Pulmonary artery endothelial cell (primary cell): ENCODE results near the gene PAXX. TPM values are rescaled to one million over a fixed set of nuclear protein-coding genes. Genes with fewer than 3 reads are reported as not detected.

Experiments used
- total RNA-seq: library from RNA; depleted of rRNA; stranded (reverse); fragments of >200 nt; gene quantifications from 2 replicates; pipeline ENCODE4 v1.2.3, GENCODE V29; 2014

PAXX gene
- total RNA-seq, 1 donor from 2014 or later = 17.8 TPM

Other genes with a start within 250 kb of the PAXX start
- under 0.01 TPM in 1 of 2 replicates, not detected in the other for gene LCN10, start 249.5 kb upstream of the PAXX start, total RNA-seq
- gene LCN6, start 243.9 kb upstream of the PAXX start, total RNA-seq = not detected in 2 replicates
- not detected in 2 replicates for gene LCN8, start 234.2 kb upstream of the PAXX start, total RNA-seq
- gene LCN15, start 227.9 kb upstream of the PAXX start, total RNA-seq = not detected in 2 replicates
- gene TMEM141, start 201.1 kb upstream of the PAXX start, total RNA-seq = 47.5 and 73.2 TPM in 2 replicates
- gene CCDC183, start 196.1 kb upstream of the PAXX start, total RNA-seq = 0.18 and 0.26 TPM in 2 replicates
- gene RABL6, start 184.5 kb upstream of the PAXX start, total RNA-seq = 85.5 and 96.1 TPM in 2 replicates
- 0.66 and 0.78 TPM in 2 replicates for gene AJM1, start 149.9 kb upstream of the PAXX start, total RNA-seq
- 150 and 171 TPM in 2 replicates for gene PHPT1, start 143.0 kb upstream of the PAXX start, total RNA-seq
- 0.86 and 2.1 TPM in 2 replicates for gene MAMDC4, start 140.1 kb upstream of the PAXX start, total RNA-seq
- 279 and 309 TPM in 2 replicates for gene EDF1, start 126.1 kb upstream of the PAXX start, total RNA-seq
- gene TRAF2, start 105.9 kb upstream of the PAXX start, total RNA-seq = 12.7 and 23.9 TPM in 2 replicates
- gene FBXW5, start 47.7 kb upstream of the PAXX start, total RNA-seq = 171 and 182 TPM in 2 replicates
- 0.67 TPM in 1 of 2 replicates, not detected in the other for gene C8G, start 47.2 kb upstream of the PAXX start, total RNA-seq
- not detected in 2 replicates for gene LCN12, start 40.1 kb upstream of the PAXX start, total RNA-seq
- gene PTGDS, start 14.9 kb upstream of the PAXX start, total RNA-seq = not detected in 2 replicates
- not detected in 2 replicates for gene LCNL1, start 9.4 kb upstream of the PAXX start, total RNA-seq
- 0.33 and 0.46 TPM in 2 replicates for gene CLIC3, start 4.1 kb downstream of the PAXX start, total RNA-seq
- gene ABCA2, start 35.8 kb downstream of the PAXX start, total RNA-seq = 7.9 and 15.7 TPM in 2 replicates
- not detected in 2 replicates for gene FUT7, start 39.7 kb downstream of the PAXX start, total RNA-seq
- 31.2 and 33.0 TPM in 2 replicates for gene NPDC1, start 53.8 kb downstream of the PAXX start, total RNA-seq
- not detected in 2 replicates for gene ENTPD2, start 61.6 kb downstream of the PAXX start, total RNA-seq
- 17.6 and 31.1 TPM in 2 replicates for gene SAPCD2, start 78.1 kb downstream of the PAXX start, total RNA-seq
- 15.4 and 17.0 TPM in 2 replicates for gene UAP1L1, start 85.1 kb downstream of the PAXX start, total RNA-seq
- 58.1 and 76.7 TPM in 2 replicates for gene MAN1B1, start 94.6 kb downstream of the PAXX start, total RNA-seq
- gene DPP7, start 122.3 kb downstream of the PAXX start, total RNA-seq = 73.7 and 133 TPM in 2 replicates
- 0.04 and 0.26 TPM in 2 replicates for gene GRIN1, start 146.7 kb downstream of the PAXX start, total RNA-seq
- gene LRRC26, start 177.6 kb downstream of the PAXX start, total RNA-seq = not detected in 2 replicates
- gene TMEM210, start 179.6 kb downstream of the PAXX start, total RNA-seq = not detected in 2 replicates
- 24.4 and 30.5 TPM in 2 replicates for gene ANAPC2, start 196.1 kb downstream of the PAXX start, total RNA-seq
- gene SSNA1, start 196.3 kb downstream of the PAXX start, total RNA-seq = 107 and 115 TPM in 2 replicates
- 5.1 and 6.4 TPM in 2 replicates for gene TPRN, start 208.3 kb downstream of the PAXX start, total RNA-seq
- gene TMEM203, start 213.2 kb downstream of the PAXX start, total RNA-seq = 26.1 and 34.2 TPM in 2 replicates
- gene NDOR1, start 213.3 kb downstream of the PAXX start, total RNA-seq = 3.5 and 4.2 TPM in 2 replicates
- gene RNF208, start 229.8 kb downstream of the PAXX start, total RNA-seq = 0.07 and 0.33 TPM in 2 replicates
- gene CYSRT1, start 232.8 kb downstream of the PAXX start, total RNA-seq = 0.11 and 0.46 TPM in 2 replicates
- 0.07 TPM in 2 replicates for gene RNF224, start 235.1 kb downstream of the PAXX start, total RNA-seq
- not detected in 2 replicates for gene SLC34A3, start 238.5 kb downstream of the PAXX start, total RNA-seq
- gene TUBB4B, start 248.9 kb downstream of the PAXX start, total RNA-seq = 279 and 476 TPM in 2 replicates